GM23248 (cell line): ENCODE results near the gene C10orf90.

Experiments
- EZH2 ChIP-seq: fragments of 200-600 bp; sonication (generic); IDR thresholded peaks from 2 replicates; pipeline ENCODE4 v1.6.1; 2018; ENCODE audit warnings: antibody characterized with exemption, mild to moderate bottlenecking; ENCODE audit not compliant: insufficient read depth, poor library complexity, severe bottlenecking
- EZH2phosphoT487 ChIP-seq: fragments of 200-600 bp; sonication (generic); IDR thresholded peaks from 2 replicates; pipeline ENCODE4 v1.6.1; 2018; ENCODE audit warnings: antibody characterized with exemption, moderate library complexity, mild to moderate bottlenecking, low read depth; ENCODE audit not compliant: insufficient read depth

DNA sequence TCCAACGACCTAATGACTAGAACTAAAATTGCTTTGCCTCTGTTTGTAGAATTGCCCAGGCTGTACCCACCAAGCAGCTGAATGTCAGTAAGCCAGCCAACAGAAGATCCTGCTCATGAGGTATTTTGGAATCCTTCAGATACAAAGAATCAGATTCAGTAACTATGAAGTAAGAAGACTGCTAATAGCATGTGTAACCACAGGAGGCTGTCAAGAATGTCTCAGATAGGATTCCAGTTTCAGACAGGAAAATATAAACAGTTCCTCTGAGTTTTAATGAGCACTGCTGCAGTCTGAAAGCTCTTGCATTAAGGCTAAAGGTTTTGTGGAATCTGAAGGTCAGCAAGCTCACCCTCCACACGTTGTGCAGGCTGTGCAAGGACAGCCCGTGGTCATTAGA is 169.6 kb downstream of the C10orf90 start:
- no peak for TF ChIP-seq EZH2
- no peak for TF ChIP-seq EZH2phosphoT487
